K562 (cell line): Measurements from ENCODE around the gene SDC3. TPM values are rescaled to one million over a fixed set of nuclear protein-coding genes. Genes with fewer than 3 reads are reported as not detected.
A peak's percentile ranks its signal among the peaks of the same experiment; 100 is the strongest.

ENCODE experiments used
- CREB1 ChIP-seq, 2 experiments: sonication (generic) in 1 of 2; formaldehyde crosslinking in 1 of 2; IDR thresholded peaks; 2 replicates each; pipeline versions ENCODE4 v1.6.1 to v1.8.0; 2012 to 2022; ENCODE audit warnings: inconsistent platforms in 1 of 2, mild to moderate bottlenecking in 1 of 2, missing genetic modification reagents in 1 of 2, moderate library complexity in 1 of 2
- CTBP1 ChIP-seq: fragments of 450-650 bp; IDR thresholded peaks from 2 replicates; pipeline ENCODE4 v1.6.1; 2016; ENCODE audit warnings: borderline replicate concordance
- ETS2 ChIP-seq: IDR thresholded peaks from 2 replicates; pipeline ENCODE4 v1.6.1; 2016; ENCODE audit warnings: borderline replicate concordance, missing genetic modification characterization, mild to moderate bottlenecking, moderate library complexity, missing compliant biosample characterization; ENCODE audit not compliant: poor library complexity, severe bottlenecking
- HNRNPUL1 ChIP-seq: fragments of 200-400 bp; formaldehyde crosslinking; IDR thresholded peaks from 2 replicates; pipeline ENCODE4 v1.6.1; 2017; ENCODE audit warnings: low read length
- KLF16 ChIP-seq: IDR thresholded peaks from 2 replicates; pipeline ENCODE4 v1.6.1; 2016; ENCODE audit warnings: antibody characterized with exemption
- MTA1 ChIP-seq: fragments of 450-650 bp; IDR thresholded peaks from 2 replicates; pipeline ENCODE4 v1.6.1; 2017; ENCODE audit warnings: borderline replicate concordance
- SNIP1 ChIP-seq: fragments of 450-650 bp; IDR thresholded peaks from 2 replicates; pipeline ENCODE4 v1.7.1; 2017; ENCODE audit warnings: low read depth, mild to moderate bottlenecking
- YY1 ChIP-seq, 3 experiments: IDR thresholded peaks; 2 replicates each; pipeline ENCODE4 v1.6.1; 2011; ENCODE audit warnings: low read length in 2 of 3, mild to moderate bottlenecking in 2 of 3, moderate library complexity in 2 of 3, borderline replicate concordance in 1 of 3, control low read depth in 1 of 3, low read depth in 1 of 3; ENCODE audit not compliant: insufficient read depth in 3 of 3, insufficient replicate concordance in 2 of 3, control insufficient read depth in 1 of 3, insufficient read length in 1 of 3; ENCODE audit errors: extremely low read depth in 1 of 3
- ZBTB17 ChIP-seq: fragments of 450-650 bp; formaldehyde crosslinking; IDR thresholded peaks from 2 replicates; pipeline ENCODE4 v1.4.0; 2020; ENCODE audit warnings: mild to moderate bottlenecking
- ZNF668 ChIP-seq: fragments of 250-450 bp; sonication (Bioruptor Pico); IDR thresholded peaks from 2 replicates; pipeline ENCODE4 v1.8.0; 2022; ENCODE audit warnings: mild to moderate bottlenecking, inconsistent platforms
- polyA plus RNA-seq, 8 experiments: library from polyadenylated mRNA; depleted of rRNA in 4 of 8; stranded (reverse) in 5 of 8; unstranded in 3 of 8; fragments of >200 nt; fragmentation: Nextera tagmentation in 2 of 8; fragmentation: Illumina TruSeq in 1 of 8; extraction: Ambion mirVana in 2 of 8; extraction: Trizol in 1 of 8; gene quantifications; 2 replicates each; pipeline versions ENCODE4 v1.2.1 to v1.2.3, GENCODE V29; 2011 to 2014; ENCODE audit warnings: inconsistent platforms in 1 of 8, missing spikeins in 1 of 8
- total RNA-seq, 7 experiments: library from RNA; depleted of rRNA in 6 of 7; stranded (reverse); fragments of >200 nt in 6 of 7; fragmentation: Illumina TruSeq in 2 of 7; extraction: Trizol in 2 of 7; gene quantifications; 2 replicates each; pipeline versions ENCODE4 v1.2.1 to v1.2.3, GENCODE V29; 2011 to 2021; ENCODE audit warnings: low replicate concordance in 1 of 7
- TF ChIP-seq, protein P1 (sequence below): fragments of 250-450 bp; sonication (Bioruptor Pico); IDR thresholded peaks from 2 replicates; pipeline ENCODE4 v1.4.0; 2020; ENCODE audit warnings: mild to moderate bottlenecking, moderate library complexity, borderline replicate concordance
- TF ChIP-seq, protein P2 (sequence below): fragments of 250-450 bp; sonication (Bioruptor Pico); IDR thresholded peaks from 2 replicates; pipeline ENCODE4 v1.5.0; 2021; ENCODE audit warnings: mild to moderate bottlenecking, moderate library complexity
- TF ChIP-seq, protein P3 (sequence below), 2 experiments: fragments of 450-650 bp; IDR thresholded peaks; 2 replicates each; pipeline ENCODE4 v1.6.1; 2018; ENCODE audit warnings: mild to moderate bottlenecking in 2 of 2, low read depth in 1 of 2; ENCODE audit not compliant: partially characterized antibody in 2 of 2
- TF ChIP-seq, protein P4 (sequence below): fragments of 450-650 bp; IDR thresholded peaks from 2 replicates; pipeline ENCODE4 v1.6.1; 2016; ENCODE audit warnings: low read depth, mild to moderate bottlenecking, moderate library complexity

SDC3 gene
- total and polyA plus RNA-seq, 9 of the 15 experiments (the other 6 are each of a cell fraction or from before 2014, with no cell fraction given), result 0.38 to 44.1 (median 12.1) TPM

DNA sequence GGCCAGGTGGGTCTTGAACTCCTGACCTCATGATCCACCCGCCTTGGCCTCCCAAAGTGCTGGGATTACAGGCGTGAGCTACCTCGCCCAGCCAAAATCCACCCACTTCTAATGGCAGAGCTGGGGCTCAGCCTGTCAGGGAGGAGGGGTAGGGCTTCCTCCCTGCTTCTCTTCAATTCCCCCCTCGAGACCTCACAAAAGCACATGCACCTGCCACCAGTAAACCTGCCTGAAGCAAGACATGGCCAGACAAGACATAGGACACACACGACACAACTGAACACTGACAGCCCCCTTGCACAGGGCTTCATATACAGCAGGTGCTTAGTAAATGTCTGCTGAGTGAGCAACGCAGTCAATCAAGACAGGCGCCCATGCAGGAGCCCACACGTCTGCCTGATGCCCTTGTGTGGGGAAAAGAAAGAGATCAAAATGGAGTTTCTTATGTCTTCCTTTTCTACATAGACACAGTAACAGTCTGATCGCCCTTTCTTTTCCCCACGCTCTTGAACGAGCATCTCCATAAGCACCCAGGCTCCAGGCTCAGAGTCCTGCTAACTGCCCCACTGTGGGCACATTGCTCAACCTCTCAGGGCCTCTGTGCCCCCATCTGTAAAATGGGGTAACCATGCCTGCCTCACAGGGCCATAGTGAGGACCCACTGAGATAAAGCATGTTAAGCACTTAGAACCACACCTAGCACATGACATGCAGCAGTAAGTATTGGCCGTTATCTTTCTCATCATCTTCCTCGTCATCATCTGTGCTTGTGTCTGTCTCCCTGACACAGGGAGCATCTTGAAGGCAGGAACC lies 8.8 kb downstream of the SDC3 start (continued):
- TF ChIP-seq, protein P1, sequence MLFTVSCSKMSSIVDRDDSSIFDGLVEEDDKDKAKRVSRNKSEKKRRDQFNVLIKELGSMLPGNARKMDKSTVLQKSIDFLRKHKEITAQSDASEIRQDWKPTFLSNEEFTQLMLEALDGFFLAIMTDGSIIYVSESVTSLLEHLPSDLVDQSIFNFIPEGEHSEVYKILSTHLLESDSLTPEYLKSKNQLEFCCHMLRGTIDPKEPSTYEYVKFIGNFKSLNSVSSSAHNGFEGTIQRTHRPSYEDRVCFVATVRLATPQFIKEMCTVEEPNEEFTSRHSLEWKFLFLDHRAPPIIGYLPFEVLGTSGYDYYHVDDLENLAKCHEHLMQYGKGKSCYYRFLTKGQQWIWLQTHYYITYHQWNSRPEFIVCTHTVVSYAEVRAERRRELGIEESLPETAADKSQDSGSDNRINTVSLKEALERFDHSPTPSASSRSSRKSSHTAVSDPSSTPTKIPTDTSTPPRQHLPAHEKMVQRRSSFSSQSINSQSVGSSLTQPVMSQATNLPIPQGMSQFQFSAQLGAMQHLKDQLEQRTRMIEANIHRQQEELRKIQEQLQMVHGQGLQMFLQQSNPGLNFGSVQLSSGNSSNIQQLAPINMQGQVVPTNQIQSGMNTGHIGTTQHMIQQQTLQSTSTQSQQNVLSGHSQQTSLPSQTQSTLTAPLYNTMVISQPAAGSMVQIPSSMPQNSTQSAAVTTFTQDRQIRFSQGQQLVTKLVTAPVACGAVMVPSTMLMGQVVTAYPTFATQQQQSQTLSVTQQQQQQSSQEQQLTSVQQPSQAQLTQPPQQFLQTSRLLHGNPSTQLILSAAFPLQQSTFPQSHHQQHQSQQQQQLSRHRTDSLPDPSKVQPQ (CRISPR knock-in tag), result no peak
- TF ChIP-seq, protein P2, sequence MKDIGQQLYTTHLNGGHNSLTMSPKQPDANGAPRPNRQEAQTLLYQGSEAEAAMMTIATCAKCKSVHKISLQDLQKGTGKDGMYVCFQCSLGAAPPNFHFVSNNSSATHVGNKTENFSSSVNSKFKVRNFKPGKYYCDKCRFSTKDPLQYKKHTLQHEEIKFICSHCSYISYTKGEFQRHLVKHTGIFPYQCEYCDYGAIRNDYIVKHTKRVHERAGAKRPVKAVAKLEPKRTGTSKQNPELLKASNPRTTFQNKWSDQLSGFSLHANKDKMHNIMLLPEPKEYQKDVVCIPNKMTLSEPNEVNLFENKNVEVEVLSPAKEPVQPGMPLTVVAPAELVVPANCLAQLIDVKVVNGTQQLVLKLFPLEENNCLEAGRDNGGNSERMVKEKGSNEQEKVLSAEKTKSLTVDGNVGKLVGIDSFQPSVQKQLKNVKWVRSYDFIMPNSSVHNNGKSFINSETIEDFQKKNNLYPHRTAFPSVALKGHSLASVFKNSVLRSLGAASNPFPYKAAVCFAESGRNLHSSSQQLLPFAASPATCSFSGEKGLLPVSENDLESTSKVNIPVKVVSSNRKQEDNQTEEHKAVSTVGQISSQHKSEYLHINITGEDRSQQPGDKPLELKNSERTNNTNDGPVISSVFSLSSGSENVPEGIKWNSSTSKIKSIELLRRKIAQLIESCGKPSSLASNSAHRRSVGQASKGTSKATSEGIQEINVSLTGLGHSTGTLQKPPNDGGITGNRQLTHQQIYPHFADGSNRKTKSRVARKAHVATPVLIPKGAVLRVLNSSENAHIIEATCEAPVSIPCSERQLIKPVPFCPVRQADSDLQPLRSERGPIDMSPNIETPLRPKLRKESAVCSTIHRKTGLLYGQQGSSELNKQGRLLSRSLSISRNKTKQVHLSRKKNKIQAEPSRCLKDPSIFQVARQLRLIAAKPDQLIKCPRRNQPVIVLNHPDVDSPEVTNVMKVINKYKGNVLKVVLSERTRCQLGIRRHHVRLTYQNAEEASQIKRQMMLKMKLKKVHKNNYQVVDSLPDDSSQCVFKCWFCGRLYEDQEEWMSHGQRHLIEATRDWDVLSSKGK (CRISPR knock-in tag), result no peak
- TF ChIP-seq KLF16 (no peak), YY1 (IDR thresholded peaks at IDR 0.05; ENCODE audit: borderline replicate concordance in 1 of 3, control insufficient read depth in 1 of 3, extremely low read depth in 1 of 3, insufficient read depth in 3 of 3, insufficient read length in 1 of 3, insufficient replicate concordance in 2 of 3, low read depth in 1 of 3, low read length in 2 of 3) (no peak), CTBP1 (peak; percentile 97), CREB1 (IDR thresholded peaks at IDR 0.05) (no peak), CREB1 (CRISPR knock-in tag; IDR thresholded peaks at IDR 0.05) (peak; percentile 43; the same call in 1 of the 2 replicates), ZNF668 (no peak), ZBTB17 (no peak), MTA1 (peak; percentile 34; the same call in 1 of the 2 replicates), SNIP1 (no peak), HNRNPUL1 (no peak), ETS2 (no peak)
- TF ChIP-seq, protein P3, sequence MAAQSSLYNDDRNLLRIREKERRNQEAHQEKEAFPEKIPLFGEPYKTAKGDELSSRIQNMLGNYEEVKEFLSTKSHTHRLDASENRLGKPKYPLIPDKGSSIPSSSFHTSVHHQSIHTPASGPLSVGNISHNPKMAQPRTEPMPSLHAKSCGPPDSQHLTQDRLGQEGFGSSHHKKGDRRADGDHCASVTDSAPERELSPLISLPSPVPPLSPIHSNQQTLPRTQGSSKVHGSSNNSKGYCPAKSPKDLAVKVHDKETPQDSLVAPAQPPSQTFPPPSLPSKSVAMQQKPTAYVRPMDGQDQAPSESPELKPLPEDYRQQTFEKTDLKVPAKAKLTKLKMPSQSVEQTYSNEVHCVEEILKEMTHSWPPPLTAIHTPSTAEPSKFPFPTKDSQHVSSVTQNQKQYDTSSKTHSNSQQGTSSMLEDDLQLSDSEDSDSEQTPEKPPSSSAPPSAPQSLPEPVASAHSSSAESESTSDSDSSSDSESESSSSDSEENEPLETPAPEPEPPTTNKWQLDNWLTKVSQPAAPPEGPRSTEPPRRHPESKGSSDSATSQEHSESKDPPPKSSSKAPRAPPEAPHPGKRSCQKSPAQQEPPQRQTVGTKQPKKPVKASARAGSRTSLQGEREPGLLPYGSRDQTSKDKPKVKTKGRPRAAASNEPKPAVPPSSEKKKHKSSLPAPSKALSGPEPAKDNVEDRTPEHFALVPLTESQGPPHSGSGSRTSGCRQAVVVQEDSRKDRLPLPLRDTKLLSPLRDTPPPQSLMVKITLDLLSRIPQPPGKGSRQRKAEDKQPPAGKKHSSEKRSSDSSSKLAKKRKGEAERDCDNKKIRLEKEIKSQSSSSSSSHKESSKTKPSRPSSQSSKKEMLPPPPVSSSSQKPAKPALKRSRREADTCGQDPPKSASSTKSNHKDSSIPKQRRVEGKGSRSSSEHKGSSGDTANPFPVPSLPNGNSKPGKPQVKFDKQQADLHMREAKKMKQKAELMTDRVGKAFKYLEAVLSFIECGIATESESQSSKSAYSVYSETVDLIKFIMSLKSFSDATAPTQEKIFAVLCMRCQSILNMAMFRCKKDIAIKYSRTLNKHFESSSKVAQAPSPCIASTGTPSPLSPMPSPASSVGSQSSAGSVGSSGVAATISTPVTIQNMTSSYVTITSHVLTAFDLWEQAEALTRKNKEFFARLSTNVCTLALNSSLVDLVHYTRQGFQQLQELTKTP (IDR thresholded peaks at IDR 0.05; ENCODE audit: low read depth in 1 of 2, partially characterized antibody in 2 of 2), result no peak
- TF ChIP-seq, protein P4, sequence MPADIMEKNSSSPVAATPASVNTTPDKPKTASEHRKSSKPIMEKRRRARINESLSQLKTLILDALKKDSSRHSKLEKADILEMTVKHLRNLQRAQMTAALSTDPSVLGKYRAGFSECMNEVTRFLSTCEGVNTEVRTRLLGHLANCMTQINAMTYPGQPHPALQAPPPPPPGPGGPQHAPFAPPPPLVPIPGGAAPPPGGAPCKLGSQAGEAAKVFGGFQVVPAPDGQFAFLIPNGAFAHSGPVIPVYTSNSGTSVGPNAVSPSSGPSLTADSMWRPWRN, result no peak
